GM21367 (cell line): ENCODE results near the gene RUSC1.
"Not testable (repeated sequence)": the region's sequence is repeated elsewhere in the genome, so short reads cannot be mapped to it uniquely, and the experiment has no call there.

Source experiments
- ATAC-seq: cut with Tn5 transposase; IDR thresholded peaks from one replicate; pipeline ENCODE4 v1.9.1; 2021; ENCODE audit not compliant: unreplicated experiment

RUSC1 gene

GRCh38 chr1:155320661-155321617, at the start of gene RUSC1:
Gene RUSC1 (plus strand): TSS chr1:155320894. CDS start chr1:155321774, 880 bp downstream.
- no peak for ATAC-seq

DNA sequence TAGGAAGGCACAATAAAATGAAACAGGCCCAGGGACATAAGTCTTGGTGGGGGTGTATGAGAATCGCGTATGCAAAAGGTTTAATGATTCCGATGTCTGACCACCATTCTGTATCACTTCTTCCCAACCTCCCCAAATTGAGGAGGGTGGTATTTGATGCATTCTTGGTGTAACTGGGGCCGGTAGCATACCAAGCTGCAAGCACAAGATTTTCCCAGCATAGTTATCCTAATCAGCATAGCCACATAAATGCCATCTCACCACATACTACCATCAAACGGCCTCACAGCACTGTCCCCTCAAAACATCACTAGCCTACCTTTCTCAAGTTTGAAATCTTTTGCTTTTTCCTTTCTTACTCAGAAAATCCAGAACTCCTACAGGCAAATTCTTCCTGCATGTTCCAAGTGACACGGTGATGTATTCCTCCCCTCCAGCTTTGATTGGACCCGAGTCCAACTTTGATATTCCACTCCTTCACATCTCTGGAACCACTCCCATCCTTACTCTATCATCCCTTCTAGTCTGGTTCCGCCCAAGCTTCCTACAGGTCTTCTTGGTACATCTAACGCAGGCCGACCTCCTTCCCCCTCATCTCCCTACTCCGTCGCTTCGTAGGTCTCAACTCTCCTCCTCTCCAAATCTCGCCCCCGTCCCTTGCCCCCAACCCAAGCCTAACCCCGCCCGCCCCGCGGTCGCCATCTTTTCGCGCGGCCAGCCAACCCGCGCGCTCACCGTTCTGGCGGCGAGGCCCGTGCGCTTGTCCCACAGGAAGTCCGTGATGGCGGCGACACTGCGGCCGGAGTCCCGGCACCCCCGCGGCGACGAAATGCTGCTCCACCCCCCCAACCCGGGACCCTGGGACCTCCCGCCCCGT, 48.0 kb upstream of the RUSC1 start:
- peak; percentile 17 for ATAC-seq

GRCh38 chr1:155273343-155274245, 47.1 kb upstream of the RUSC1 start, which contains the start of gene CLK2:
Gene CLK2 (minus strand): TSS chr1:155273504. CDS start chr1:155270977, 2,527 bp downstream.
- ATAC-seq: peak; percentile 74

- peak; percentile 49 for ATAC-seq
Observed at GRCh38 chr1:155277070-155277901, 43.4 kb upstream of the RUSC1 start, which contains the start of gene HCN3. Gene HCN3 (plus strand): TSS chr1:155277463. CDS start chr1:155277591, 128 bp downstream.

GRCh38 chr1:155277902-155278688, 42.6 kb upstream of the RUSC1 start:
- ATAC-seq: no peak

DNA sequence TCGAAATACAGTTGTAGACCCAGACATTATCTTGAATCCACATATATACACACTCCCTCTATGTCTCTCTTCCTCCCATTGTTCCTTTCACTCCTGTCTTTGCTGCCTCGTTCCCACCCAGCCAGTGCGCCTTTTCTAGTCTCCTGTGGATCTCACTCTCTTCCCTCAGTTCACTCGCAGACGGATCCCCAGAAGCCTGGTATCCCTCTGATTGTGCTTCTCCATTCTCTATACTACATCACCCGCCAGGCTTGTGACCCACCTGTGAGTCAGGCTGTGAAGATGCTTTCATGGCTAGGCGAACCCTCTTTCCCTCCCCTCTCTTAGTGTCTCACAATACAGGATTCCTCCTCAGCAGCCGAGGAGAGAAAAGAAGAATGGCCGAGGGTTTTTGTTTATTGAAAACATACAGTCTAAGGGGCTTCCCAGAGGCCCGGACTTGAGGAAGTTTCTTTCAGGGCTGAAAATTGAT, 42.0 kb upstream of the RUSC1 start:
- no peak for ATAC-seq

DNA sequence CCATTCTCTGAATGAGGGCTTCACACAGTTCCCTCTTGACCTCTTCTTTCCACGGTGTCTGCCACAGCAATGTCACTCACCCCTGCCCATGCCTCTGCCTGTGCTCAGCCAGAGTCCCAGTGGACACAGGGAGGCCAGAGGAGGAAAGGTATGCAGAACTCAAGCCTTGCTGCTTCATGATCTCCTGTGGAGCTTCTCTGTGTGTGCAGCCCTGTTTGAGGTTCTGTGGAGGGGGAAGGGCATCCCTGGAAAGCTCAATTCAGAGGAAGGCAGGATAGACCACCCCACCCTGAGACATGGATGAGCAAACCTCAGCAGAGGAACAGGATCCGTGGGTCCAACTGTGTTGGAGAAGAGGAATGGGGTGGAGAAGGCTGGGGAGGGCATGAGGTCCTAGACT, 41.4 kb upstream of the RUSC1 start:
- ATAC-seq: no peak

GRCh38 chr1:155282488-155283091, 38.1 kb upstream of the RUSC1 start:
- ATAC-seq: no peak

- no peak for ATAC-seq
Observed at GRCh38 chr1:155284476-155284875, 36.2 kb upstream of the RUSC1 start.

DNA sequence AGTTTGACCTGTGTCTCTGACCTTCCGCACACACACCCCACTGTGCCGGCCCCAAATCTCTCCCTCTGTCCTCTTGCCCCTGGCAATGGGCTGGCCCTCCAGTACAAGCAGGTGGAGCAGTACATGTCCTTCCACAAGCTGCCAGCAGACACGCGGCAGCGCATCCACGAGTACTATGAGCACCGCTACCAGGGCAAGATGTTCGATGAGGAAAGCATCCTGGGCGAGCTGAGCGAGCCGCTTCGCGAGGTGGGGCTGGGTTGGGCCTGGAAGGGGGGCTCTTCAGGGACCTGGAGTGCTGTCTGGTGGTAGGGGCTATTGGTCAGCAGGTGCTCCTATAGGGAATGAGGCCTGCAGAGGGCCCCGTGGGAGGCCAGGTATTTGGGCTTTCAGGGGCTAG, 35.6 kb upstream of the RUSC1 start:
- no peak for ATAC-seq

DNA sequence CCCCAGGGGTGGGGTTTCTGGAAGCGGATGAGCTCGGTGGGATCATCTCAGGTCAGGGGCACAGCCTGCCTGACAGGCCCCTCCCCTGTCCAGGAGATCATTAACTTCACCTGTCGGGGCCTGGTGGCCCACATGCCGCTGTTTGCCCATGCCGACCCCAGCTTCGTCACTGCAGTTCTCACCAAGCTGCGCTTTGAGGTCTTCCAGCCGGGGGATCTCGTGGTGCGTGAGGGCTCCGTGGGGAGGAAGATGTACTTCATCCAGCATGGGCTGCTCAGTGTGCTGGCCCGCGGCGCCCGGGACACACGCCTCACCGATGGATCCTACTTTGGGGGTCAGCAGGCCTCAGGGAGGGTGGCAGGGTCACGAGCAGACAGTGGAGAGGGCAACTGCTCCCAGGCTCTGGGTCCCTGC, 35.1 kb upstream of the RUSC1 start:
- ATAC-seq: no peak

- no peak for ATAC-seq
Observed at GRCh38 chr1:155286544-155286943, 34.1 kb upstream of the RUSC1 start.

DNA sequence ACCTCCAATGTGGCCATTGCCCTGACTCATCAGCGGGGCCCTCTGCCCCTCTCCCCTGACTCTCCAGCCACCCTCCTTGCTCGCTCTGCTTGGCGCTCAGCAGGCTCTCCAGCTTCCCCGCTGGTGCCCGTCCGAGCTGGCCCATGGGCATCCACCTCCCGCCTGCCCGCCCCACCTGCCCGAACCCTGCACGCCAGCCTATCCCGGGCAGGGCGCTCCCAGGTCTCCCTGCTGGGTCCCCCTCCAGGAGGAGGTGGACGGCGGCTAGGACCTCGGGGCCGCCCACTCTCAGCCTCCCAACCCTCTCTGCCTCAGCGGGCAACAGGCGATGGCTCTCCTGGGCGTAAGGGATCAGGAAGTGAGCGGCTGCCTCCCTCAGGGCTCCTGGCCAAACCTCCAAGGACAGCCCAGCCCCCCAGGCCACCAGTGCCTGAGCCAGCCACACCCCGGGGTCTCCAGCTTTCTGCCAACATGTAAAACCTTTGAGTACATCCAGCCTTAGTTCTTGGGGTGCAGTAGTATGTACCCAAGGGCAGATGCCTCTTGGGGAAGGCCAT, 32.6 kb upstream of the RUSC1 start:
- ATAC-seq: no peak

GRCh38 chr1:155291006-155291405, 29.7 kb upstream of the RUSC1 start:
- not testable (repeated sequence) for ATAC-seq

DNA sequence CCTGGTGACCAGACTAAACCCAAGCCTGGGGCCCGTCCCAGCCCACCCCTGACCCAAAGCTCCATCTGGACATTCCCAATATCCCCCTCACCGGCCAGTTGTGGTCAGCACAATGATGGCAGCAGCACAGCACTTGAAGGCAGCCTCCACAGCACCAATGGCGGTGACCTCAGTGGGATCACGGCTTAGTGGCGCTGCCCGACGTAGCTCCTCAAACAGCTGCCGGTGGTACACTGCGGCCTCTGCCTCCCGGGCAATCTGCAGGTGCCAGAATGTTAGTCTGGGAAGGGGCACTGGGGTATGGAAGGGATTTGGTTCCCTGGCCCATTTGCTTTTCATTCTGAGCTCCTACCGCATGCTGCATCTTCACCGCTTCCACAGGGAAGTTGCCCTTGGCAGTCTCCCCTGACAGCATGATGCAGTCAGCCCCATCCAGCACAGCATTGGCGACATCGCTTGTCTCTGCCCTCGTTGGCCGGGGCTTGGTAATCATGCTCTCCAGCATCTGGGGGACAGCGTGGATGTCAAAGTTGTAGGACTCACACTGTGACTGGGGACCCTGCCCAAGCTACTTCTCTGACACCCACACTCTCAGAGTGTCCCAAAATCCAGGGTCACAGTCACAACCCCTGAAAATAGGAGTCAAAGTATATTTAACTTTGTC, 27.5 kb upstream of the RUSC1 start:
- ATAC-seq: no peak

DNA sequence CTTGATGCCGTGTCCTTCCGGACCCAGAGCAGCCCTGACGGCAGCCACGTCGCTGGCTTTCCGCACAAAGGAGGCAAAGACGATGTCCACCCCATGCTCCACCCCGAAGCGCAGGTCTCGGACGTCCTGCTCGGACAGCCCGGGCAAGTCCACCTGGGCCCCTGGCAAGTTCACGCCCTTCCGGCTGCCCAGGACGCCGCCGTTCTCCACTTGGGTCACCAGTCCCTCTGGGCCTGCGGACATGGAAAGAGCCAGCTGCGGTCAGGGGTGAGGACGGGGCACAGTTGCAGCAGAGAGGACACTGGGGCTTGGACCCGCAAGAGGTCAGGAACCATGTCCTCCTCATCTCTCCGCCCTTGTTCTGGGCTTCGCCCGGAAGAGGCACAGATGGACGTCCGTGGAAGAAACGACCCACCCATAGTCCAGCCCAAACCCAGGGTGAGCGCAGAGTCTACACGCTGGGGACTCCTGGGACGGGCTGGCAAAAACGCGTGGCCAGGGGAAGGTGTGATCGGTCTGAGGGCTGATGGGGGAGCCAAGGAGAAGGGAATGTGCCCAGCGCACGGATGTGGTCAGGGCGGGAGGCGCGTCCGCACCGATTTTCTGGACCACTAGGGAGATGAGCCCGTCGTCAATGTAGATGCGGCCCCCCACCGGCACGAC, 26.0 kb upstream of the RUSC1 start:
- ATAC-seq: no peak
